AG04450 (cell line): ENCODE measurements around the gene TIGD4. TPM values are rescaled to one million over a fixed set of nuclear protein-coding genes. Genes with fewer than 3 reads are reported as not detected.

Experiments
- polyA plus RNA-seq: library from polyadenylated mRNA; depleted of rRNA; stranded (reverse); fragments of >200 nt; gene quantifications from 2 replicates; pipeline ENCODE4 v1.2.3, GENCODE V29; 2011; rRNA removed

Gene TIGD4
- polyA plus RNA-seq, 1 experiment, result not detected

Other genes starting within 250 kb of the TIGD4 start
- gene FBXW7, start 243.6 kb downstream of the TIGD4 start, polyA plus RNA-seq, result 11.5 and 16.3 TPM in 2 replicates
- 0.63 and 0.83 TPM in 2 replicates for gene TMEM154, start 99.7 kb downstream of the TIGD4 start, polyA plus RNA-seq
- gene ARFIP1, start 224 bp upstream of the TIGD4 start, polyA plus RNA-seq, result 29.1 and 42.0 TPM in 2 replicates
- 0.10 and 0.12 TPM in 2 replicates for gene FHDC1, start 156.6 kb upstream of the TIGD4 start, polyA plus RNA-seq